Measurements from ENCODE around the gene KANK2.
"Not testable (repeated sequence)": the region's sequence is repeated elsewhere in the genome, so short reads cannot be mapped to it uniquely, and the experiment has no call there.

KANK2 gene

DNA sequence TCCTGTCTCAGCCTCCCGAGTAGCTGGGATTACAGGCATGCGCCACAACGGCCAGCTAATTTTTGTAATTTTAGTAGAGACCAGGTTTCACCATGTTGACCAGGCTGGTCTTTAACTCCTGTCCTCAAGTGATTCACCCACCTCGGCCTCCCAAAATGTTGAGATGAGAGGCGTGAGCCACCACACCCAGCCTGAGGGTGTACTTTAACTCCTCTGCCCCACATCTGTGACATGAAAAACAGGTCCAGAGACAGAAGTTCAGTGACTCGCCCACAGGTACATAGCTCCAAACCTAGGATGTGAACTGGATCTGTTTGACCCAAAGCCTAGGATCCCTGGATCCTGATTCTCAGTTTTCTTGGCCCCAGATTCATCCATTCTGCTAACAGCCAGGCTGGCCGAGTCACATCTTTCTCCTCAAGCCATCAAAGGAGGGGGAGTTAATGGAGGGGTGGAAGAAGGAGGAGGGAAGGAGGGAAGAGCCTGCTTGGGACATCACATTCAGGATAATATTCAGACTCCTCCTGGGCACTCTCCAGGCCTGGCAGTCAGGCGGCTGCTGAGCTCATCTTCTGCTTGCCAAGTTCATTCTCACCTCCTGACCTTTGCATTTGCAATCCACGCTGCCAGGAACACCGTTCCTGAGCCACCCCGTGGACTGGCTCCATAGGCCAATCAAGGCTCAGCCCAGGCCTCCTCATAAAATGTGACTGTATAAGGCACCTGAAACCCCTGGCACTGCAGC, 44.9 kb downstream of the KANK2 start:
- FAIRE-seq: no peak

GRCh38 chr19:11151181-11151580, 46.2 kb downstream of the KANK2 start:
- FAIRE-seq: no peak
- no peak for DNase-seq (ENCODE audit: extremely low spot score, insufficient read length, low read depth)

More for the DNA sequence above, 44.9 kb downstream of the KANK2 start:
- DNase-seq (ENCODE audit: extremely low spot score, insufficient read length, low read depth): no peak

- DNase-seq (ENCODE audit: extremely low spot score, insufficient read length, low read depth): no peak
- no peak for FAIRE-seq
Observed at GRCh38 chr19:11148001-11148400, 49.3 kb downstream of the KANK2 start.

- FAIRE-seq (no peak), DNase-seq (ENCODE audit: extremely low spot score, insufficient read length, low read depth) (no peak)
Observed at GRCh38 chr19:11145536-11145924, 51.8 kb downstream of the KANK2 start.

DNA sequence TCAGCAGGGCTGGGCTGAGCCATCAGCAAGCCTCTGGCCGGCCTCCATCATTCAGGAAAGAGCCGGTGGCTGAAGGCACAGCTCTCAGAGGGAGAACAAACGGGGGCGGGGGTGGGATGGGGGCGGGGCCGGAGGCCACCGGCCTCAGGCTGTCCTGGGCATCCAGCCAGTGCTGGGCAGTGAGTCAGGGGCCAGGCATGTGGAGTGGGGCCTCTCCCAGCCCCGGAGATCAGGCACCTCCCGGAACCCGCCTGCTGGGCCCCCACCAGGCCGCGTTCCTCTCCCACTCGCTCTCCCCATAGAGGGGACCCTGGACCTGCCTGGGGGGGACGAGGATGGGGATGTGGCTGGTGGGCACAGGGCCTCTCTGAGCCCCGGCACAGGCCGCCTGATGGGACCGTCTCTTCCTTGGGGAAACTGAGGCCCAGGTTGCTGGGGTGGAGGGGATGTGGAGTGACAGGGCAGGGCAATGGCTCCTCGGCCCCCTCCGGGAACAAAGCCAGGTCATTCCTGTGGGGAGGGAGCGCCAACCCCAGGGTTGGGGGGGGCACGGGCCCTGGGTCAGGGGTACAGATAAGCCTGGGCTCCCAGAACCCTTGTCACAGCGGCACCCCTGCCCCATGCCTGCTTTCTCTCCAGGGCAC, 54.7 kb downstream of the KANK2 start:
- DNase-seq (ENCODE audit: extremely low spot score, insufficient read length, low read depth) (no peak), FAIRE-seq (no peak)

GRCh38 chr19:11141937-11142527, 55.3 kb downstream of the KANK2 start:
- DNase-seq (ENCODE audit: extremely low spot score, insufficient read length, low read depth) (no peak), FAIRE-seq (no peak)

- DNase-seq (ENCODE audit: extremely low spot score, insufficient read length, low read depth) (no peak), FAIRE-seq (no peak)
Observed at GRCh38 chr19:11140896-11141295, 56.4 kb downstream of the KANK2 start.

GRCh38 chr19:11140023-11140538, 57.3 kb downstream of the KANK2 start:
- not testable (repeated sequence) for DNase-seq (ENCODE audit: extremely low spot score, insufficient read length, low read depth); FAIRE-seq

GRCh38 chr19:11138601-11139300, 58.6 kb downstream of the KANK2 start:
- no peak for FAIRE-seq
- DNase-seq (ENCODE audit: extremely low spot score, insufficient read length, low read depth): no peak

DNA sequence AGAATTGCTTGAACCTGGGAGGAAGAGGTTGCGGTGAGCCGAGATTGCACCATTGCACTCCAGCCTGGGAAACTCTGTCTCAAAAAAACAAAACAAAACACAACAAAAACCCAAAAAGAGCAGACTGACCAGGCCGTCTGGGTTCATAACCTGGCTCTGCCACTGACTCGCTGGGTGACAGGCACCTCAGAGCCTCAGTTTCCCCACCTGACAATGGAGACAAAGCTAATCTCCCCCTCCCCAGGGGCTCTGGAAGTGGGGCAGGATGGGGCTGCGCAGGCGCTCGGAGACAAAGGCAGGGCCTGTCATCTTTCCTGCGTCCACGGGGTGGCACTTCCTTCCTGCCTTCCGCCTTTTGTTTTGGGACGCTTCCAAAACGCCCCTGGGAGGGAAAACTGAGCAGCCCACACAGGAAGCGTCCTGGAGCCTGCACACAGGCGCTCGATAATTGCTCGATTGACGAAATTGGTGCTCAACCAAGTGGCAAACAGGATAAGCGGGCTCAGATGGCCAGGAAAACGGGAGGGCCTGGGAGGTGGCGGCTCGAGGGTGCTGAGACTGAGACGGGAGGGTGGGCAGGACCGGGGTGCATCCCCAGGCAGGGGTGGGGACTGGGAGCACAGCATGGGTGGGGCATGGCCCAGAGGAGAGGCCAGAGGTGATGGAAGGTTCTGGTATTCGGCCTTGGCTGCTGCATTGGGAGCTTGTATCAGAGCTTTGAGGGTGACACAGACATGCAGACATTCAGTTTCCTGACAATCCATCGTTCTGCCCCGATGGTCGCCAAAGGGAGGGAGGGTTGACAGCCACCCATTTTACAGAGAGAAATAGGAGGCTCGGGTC, 59.6 kb downstream of the KANK2 start:
- FAIRE-seq: peak; percentile 56
- peak; percentile 50 for DNase-seq (ENCODE audit: extremely low spot score, insufficient read length, low read depth)

DNA sequence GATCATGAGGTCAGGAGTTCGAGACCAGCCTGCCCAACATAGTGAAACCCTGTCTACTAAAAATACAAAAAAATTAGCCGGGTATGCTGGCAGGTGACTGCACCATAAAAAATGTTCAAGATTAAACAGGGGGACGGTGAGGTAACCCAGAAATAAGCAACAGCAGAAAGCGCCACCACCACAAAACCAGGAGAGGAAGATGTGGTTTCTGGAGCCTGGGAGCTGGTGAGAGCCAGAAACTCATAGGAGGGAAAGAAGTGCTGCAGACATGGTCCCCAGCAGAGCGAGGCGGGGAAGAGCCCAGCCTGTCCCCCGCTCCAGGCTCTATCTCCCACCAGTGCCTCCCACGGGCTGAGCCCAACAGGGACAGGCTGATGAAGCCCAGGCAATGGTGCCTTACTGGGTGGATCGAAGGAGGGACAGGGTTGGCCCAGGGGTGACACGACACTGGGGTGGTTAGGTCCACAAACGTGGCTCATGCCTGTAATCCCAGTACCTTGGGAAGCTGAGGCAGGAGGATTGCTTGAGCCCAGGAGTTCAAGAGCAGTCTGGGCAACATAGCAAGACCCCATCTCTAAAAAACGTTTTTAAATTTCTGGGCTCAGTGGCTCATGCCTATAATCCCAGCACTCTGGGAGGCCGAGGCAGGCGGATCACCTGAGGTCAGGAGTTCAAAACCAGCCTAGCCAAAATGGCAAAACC, 60.8 kb downstream of the KANK2 start:
- DNase-seq (ENCODE audit: extremely low spot score, insufficient read length, low read depth) (no peak), FAIRE-seq (no peak)

DNA sequence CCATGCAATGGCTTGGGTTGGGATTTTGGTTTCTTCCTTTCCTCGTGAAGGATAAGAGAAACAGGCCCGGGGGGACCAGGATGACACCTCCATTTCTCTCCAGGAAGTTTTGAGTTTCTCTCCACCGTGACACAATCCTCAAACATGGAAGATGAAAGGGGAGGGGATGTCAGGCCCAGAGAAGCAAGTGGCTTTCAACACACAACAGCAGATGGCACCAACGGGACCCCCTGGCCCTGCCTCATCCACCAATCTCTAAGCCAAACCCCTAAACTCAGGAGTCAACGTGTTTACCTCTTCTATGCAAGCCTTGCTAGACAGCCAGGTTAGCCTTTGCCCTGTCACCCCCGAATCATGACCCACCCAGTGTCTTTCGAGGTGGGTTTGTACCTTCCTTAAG, 65.9 kb downstream of the KANK2 start:
- no peak for FAIRE-seq
- no peak for DNase-seq (ENCODE audit: extremely low spot score, insufficient read length, low read depth)

DNA sequence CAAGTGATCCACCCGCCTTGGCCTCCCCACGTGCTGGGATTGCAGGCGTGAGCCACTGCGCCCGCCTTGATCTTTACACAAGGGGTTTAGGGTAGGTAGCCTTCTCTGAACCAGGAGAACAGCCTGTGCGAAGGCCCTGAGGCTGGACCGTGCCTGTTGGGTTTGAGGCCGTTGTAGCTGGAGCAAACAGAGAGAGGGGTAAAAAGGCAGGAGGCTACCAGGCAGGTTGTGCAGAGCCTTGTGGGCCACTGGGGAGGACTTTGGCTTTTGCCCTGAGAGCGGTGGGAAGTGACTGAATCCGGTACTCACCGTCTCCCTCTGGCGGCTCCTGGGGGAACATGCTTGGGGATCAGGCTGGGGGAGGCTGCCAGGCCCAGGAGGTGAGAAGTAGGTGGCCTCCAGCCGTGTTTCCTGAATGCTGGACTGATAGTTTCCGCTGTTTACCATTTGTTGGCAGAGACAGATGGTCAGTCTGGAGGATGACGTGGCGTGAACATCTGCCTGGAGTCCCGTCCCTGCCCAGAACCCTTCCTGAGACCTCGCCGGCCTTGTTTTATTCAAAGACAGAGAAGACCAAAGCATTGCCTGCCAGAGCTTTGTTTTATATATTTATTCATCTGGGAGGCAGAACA, 66.4 kb downstream of the KANK2 start:
- DNase-seq (ENCODE audit: extremely low spot score, insufficient read length, low read depth): peak; percentile 49
- FAIRE-seq: peak; percentile 71

DNA sequence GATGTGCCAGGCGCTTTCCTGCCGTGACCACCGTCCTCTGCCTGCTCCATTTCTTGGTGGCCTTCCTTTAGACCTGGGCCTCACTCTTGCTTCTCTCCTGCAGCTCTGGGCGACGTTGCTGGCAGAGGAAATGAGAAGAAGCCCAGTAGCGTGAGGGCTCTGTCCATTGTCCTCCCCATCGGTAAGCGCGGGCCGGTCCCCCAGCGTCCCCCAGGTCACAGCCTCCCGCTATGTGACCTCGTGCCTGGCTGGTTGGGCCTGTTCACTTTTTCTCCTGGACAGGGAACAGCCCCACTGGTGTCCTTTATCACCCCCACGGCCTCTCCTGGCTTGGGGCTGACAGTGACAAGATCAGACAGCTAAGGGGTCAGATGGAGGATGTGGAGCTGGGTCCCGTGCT, 69.4 kb downstream of the KANK2 start:
- DNase-seq (ENCODE audit: extremely low spot score, insufficient read length, low read depth) (no peak), FAIRE-seq (no peak)

DNA sequence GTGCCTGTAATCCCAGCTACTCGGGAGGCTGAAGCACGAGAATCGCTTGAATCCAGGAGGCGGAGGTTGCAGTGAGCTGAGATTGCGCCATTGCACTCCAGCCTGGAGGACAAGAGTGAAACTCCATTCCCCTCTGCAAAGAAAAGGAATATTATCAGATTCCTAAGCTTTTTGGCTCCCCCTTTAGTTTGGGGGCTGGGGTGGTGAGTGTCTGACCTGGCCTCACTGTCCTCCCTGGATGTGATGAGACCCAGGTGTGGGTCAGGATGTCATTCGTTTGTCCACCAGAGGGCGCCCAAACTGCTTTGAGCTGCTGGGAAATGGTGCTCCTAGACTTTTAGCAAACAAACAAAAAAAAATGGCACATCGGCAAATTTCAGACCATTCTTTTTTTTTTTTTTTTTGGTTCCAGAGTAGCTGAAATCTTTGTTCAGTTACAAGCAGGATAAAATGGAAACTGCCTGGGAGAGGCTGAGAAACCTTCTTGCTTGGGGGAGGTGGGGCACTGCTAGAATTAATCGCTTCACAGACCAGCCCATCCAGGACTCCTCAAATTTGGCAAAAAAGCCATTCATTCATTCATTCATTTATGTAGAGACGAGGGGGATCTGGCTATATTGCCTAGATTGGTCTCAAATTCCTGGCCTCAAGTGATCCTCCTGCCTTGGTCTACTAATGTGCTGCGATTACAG, 71.2 kb downstream of the KANK2 start:
- FAIRE-seq: peak; percentile 72
- no peak for DNase-seq (ENCODE audit: extremely low spot score, insufficient read length, low read depth)

DNA sequence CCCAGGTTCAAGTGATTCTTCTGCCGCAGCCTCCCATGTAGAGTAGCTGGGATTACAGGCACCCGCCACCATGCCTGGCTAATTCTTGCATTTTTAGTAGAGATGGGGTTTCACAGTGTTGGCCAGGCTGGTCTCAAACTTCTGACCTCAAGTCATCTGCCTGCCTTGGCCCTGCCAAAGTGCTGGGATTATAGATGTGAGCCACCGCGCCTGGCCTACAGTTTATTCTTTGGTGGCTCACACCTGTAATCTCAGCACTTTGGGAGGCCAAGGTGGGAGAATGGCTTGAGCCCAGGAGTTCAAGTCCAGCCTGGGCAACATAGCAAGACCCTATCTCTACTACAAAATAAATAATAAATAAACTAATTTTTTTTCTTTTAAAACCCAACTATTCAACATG, 73.2 kb downstream of the KANK2 start:
- DNase-seq (ENCODE audit: extremely low spot score, insufficient read length, low read depth); FAIRE-seq: not testable (repeated sequence)

- DNase-seq (ENCODE audit: extremely low spot score, insufficient read length, low read depth) (no peak), FAIRE-seq (no peak)
Observed at GRCh38 chr19:11123114-11123513, 74.2 kb downstream of the KANK2 start.

DNA sequence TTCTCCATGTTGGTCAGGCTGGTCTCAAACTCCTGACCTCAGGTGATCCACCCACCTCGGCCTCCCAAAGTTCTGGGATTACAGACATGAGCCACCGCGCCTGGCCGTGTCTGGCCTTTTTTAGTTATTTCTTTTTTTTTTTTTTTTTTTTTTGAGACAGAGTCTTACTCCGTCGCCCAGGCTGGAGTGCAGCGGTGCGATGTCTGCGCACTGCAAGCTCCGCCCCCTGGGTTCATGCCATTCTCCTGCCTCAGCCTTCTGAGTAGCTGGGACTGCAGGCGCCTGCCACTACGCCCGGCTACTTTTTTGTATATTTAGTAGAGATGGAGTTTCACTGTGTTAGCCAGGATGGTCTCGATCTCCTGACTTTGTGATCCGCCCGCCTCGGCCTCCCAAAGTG, 75.4 kb downstream of the KANK2 start:
- DNase-seq (ENCODE audit: extremely low spot score, insufficient read length, low read depth); FAIRE-seq: not testable (repeated sequence)
